GM23338 (cell line): ENCODE results near the gene CD40LG.

Experiments used
- CTCF ChIP-seq, 2 experiments: fragments of 200-600 bp in 1 of 2; sonication (generic) in 1 of 2; conservative IDR thresholded peaks; 2 replicates each; pipeline versions ENCODE4 v1.5.1 to v1.6.1; 2016 to 2017; ENCODE audit warnings: antibody characterized with exemption in 2 of 2, low read depth in 2 of 2, mild to moderate bottlenecking in 2 of 2, moderate library complexity in 1 of 2
- EZH2 ChIP-seq: fragments of 200-600 bp; sonication (generic); IDR thresholded peaks from one replicate; pipeline ENCODE4 v1.8.0; 2017; ENCODE audit warnings: antibody characterized with exemption, mild to moderate bottlenecking, low read depth; ENCODE audit not compliant: unreplicated experiment
- POLR2AphosphoS5 ChIP-seq: IDR thresholded peaks from 2 replicates; pipeline ENCODE4 v1.6.1; 2016; ENCODE audit warnings: antibody characterized with exemption, low read depth
- REST ChIP-seq: IDR thresholded peaks from one replicate; pipeline ENCODE4 v1.6.1; 2018; ENCODE audit warnings: antibody characterized with exemption; ENCODE audit not compliant: unreplicated experiment

DNA sequence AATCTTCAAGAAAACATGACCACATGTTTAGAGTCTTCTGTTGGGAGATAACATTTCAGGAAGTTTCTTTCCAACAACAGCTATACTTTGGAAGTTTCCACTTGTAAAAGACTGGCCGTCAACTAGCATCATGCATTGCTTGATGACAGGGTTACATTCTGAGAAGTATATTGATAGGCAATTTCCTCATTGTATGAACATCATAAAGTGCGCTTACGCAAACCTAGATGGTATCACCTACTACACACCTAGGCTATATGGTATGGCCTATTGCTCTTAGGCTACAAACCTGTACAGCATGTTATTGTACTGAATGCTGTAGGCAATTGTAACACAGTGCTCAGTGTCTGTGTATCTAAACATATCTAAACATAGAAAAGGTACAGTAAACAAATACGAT is 25.4 kb upstream of the CD40LG start:
- TF ChIP-seq CTCF (conservative IDR thresholded peaks at IDR 0.05; ENCODE audit: low read depth in 2 of 2) (no peak), POLR2AphosphoS5 (no peak), REST (no peak), EZH2 (no peak)
